Adrenal gland (tissue), 12 donors: ENCODE results near the gene MAP2. TPM values are rescaled to one million over a fixed set of nuclear protein-coding genes. Genes with fewer than 3 reads are reported as not detected.

Experiments
- DNase-seq, 7 donors: peaks; one replicate each; pipeline ENCODE4 v3.0.0-alpha.2; 2019 to 2020
- H3K27ac ChIP-seq, 5 donors: fragments of 200-600 bp; sonication (generic) in 4 of 5; 1 replicate in 3 of 5; 2 replicates in 2 of 5; pipeline versions ENCODE4 v1.5.1 to v1.8.0; 2016 to 2020; ENCODE audit warnings: mild to moderate bottlenecking in 1 of 5
- H3K27me3 ChIP-seq: fragments of 200-600 bp; 2 replicates; pipeline ENCODE4 v1.8.0; 2021
- H3K36me3 ChIP-seq, 2 donors: fragments of 200-600 bp; replicated peaks in 1 of 2; 1 replicate in 1 of 2; 2 replicates in 1 of 2; pipeline versions ENCODE4 v1.5.1 to v1.8.0; 2018 to 2022
- H3K4me1 ChIP-seq, 2 donors: fragments of 200-600 bp; replicated peaks in 1 of 2; 1 replicate in 1 of 2; 2 replicates in 1 of 2; pipeline versions ENCODE4 v1.5.1 to v1.8.0; 2018 to 2021
- H3K4me3 ChIP-seq, 4 donors: fragments of 200-600 bp; sonication (generic) in 3 of 4; one replicate each; pipeline ENCODE4 v1.5.1; 2016 to 2018
- H3K9me3 ChIP-seq, 3 donors: fragments of 200-600 bp; sonication (generic) in 1 of 3; replicated peaks in 1 of 3; 1 replicate in 2 of 3; 2 replicates in 1 of 3; pipeline versions ENCODE4 v1.5.1 to v1.8.0; 2016 to 2021
- CTCF ChIP-seq, 6 experiments: fragments of 450-650 bp in 4 of 6; fragments of 200-600 bp in 2 of 6; sonication (generic) in 1 of 6; IDR thresholded peaks; 1 replicate in 5 of 6; 2 replicates in 1 of 6; pipeline versions ENCODE4 v1.5.1 to v1.8.0; 2016 to 2021; ENCODE audit warnings: antibody characterized with exemption in 6 of 6, mild to moderate bottlenecking in 2 of 6, moderate library complexity in 1 of 6
- POLR2A ChIP-seq, 2 donors: fragments of 450-650 bp; IDR thresholded peaks; one replicate each; pipeline ENCODE4 v1.6.1; 2017; ENCODE audit warnings: antibody characterized with exemption in 2 of 2, mild to moderate bottlenecking in 2 of 2, moderate library complexity in 1 of 2
- WGBS, 4 donors: extraction: QIAGEN DNeasy Blood & Tissue Kit in 2 of 4; methylation state at CpG; one replicate each; pipeline versions ENCODE4 v1.1.5 to v1.1.7; 2013 to 2017; 5-methylcytosine and 5-hydroxymethylcytosine counted together
- intact Hi-C, 2 donors: fragments of 100-400 bp; cut with DNase I; formaldehyde crosslinking; loops; one replicate each; pipeline versions ENCODE4 v1.14.1 to v1.15.0; 2022 to 2023
- polyA plus RNA-seq, 3 donors: library from polyadenylated mRNA; stranded (reverse); fragments of 200-250 nt in 2 of 3; fragments of 350-450 nt in 1 of 3; fragmentation: Illumina TruSeq in 1 of 3; extraction: RNeasy Lipid Tissue Mini Kit (QIAGEN cat#74804) in 1 of 3; gene quantifications; one replicate each; pipeline ENCODE4 v1.2.3, GENCODE V29; 2013 to 2014
- total RNA-seq, 9 donors: library from RNA; depleted of rRNA in 4 of 9; stranded (reverse); fragments of >200 nt in 4 of 9; fragments of 120-200 nt in 1 of 9; fragmentation: NEBNext Ultra II Directional in 1 of 9; extraction: Animal tissue kit (Norgen Biotek cat#: 25700) in 1 of 9; gene quantifications; one replicate each; pipeline versions ENCODE4 v1.1.0 to v1.2.4, GENCODE V29; 2013 to 2023
- donor health status: healthy with polysubstance abuse.
- donor health status: Bipolar disorder and iron deficiency.
- donor health status: DM: yes; HTN: yes; CAD: no.
- donor health status: DM: no; HTN: no; CAD: no.
- donor health status: DM: no; HTN: no; CAD: no.
- donor health status: DM: yes; HTN: yes; CAD: no.

Gene MAP2
- total and polyA plus RNA-seq, 12 donors, result 2.2 to 25.5 (median 6.0) TPM

GRCh38 chr2:209713219-209713618 is 289.4 kb downstream of the MAP2 start:
- DNase-seq, result no peak
- Histone ChIP-seq H3K4me3 (no peak overlapping the region), H3K27ac (no peak overlapping the region), H3K9me3 (no peaks in the 10 kb centered on the region), H3K4me1 (no peaks in the 10 kb centered on the region), H3K27me3 (no peaks in the 10 kb centered on the region), H3K36me3 (no peaks in the 10 kb centered on the region)
- TF ChIP-seq CTCF (IDR thresholded peaks at IDR 0.05) (no peak), POLR2A (IDR thresholded peaks at IDR 0.05) (no peak)
- intact Hi-C loops, result no loop called here

GRCh38 chr2:209719034-209719433 is 295.2 kb downstream of the MAP2 start:
- H3K4me3 ChIP-seq, result no peak overlapping the region
- no peak overlapping the region for H3K27ac ChIP-seq
- intact Hi-C loops, result no loop called here
- DNase-seq, result no peak
- WGBS, 4 donors, result 73 to 78% (median 76%) methylated on average over 5 of the region's 5 CpGs
- no peaks in the 10 kb centered on the region for H3K27me3 ChIP-seq
- H3K9me3 ChIP-seq, result no peaks in the 10 kb centered on the region
- H3K4me1 ChIP-seq, result peaks cover 0 to 2% of the 10 kb centered on the region in 2 donors
- TF ChIP-seq CTCF (IDR thresholded peaks at IDR 0.05) (no peak), POLR2A (IDR thresholded peaks at IDR 0.05) (no peak)
- no peaks in the 10 kb centered on the region for H3K36me3 ChIP-seq

GRCh38 chr2:209721497-209721896 is 297.6 kb downstream of the MAP2 start:
- H3K4me1 ChIP-seq, result peaks cover 0 to 2% of the 10 kb centered on the region in 2 donors
- no peaks in the 10 kb centered on the region for H3K36me3 ChIP-seq
- intact Hi-C loops, result no loop called here
- no peaks in the 10 kb centered on the region for H3K27me3 ChIP-seq
- no peaks in the 10 kb centered on the region for H3K9me3 ChIP-seq
- TF ChIP-seq POLR2A (IDR thresholded peaks at IDR 0.05), result no peak
- no peak for TF ChIP-seq CTCF (IDR thresholded peaks at IDR 0.05)
- no peak for DNase-seq
- H3K27ac ChIP-seq, result no peak overlapping the region
- no peak overlapping the region for H3K4me3 ChIP-seq

- no peaks in the 10 kb centered on the region for H3K9me3 ChIP-seq
- no peak overlapping the region for H3K4me3 ChIP-seq
- TF ChIP-seq CTCF (IDR thresholded peaks at IDR 0.05), result no peak
- TF ChIP-seq POLR2A (IDR thresholded peaks at IDR 0.05), result no peak
- WGBS, 4 donors, result 87 to 95% (median 91%) methylated on average over 2 of the region's 2 CpGs
- intact Hi-C loops, result no loop called here
- H3K36me3 ChIP-seq, result no peaks in the 10 kb centered on the region
- no peaks in the 10 kb centered on the region for H3K27me3 ChIP-seq
- no peak overlapping the region for H3K27ac ChIP-seq
- peaks cover 0 to under 1% of the 10 kb centered on the region in 2 donors for H3K4me1 ChIP-seq
- DNase-seq, result no peak
Observed at GRCh38 chr2:209726311-209726710, 302.5 kb downstream of the MAP2 start.
